ENCODE results near the gene IRAK2. TPM values are rescaled to one million over a fixed set of nuclear protein-coding genes. Genes with fewer than 3 reads are reported as not detected.

IRAK2 gene
- total RNA-seq: 10.6 TPM

GRCh38 chr3:10164546-10165393 lies at the start of gene IRAK2:
TSS of gene IRAK2 (plus strand) at chr3:10164919. CDS start at chr3:10164955, 36 bp downstream.
- no peak for DNase-seq (ENCODE audit: extremely low spot score in 2 of 2)
- H3K4me3 ChIP-seq: peak within 1 kb of the TSS; percentile 59 to 78
- no peaks in the 10 kb centered on the region for H3K9me3 ChIP-seq
- H3K27me3 ChIP-seq: no peaks in the 10 kb centered on the region
- TF ChIP-seq CTCF (IDR thresholded peaks at IDR 0.05) (peak; percentile 45 to 91 (median 81)), POLR2AphosphoS5 (IDR thresholded peaks at IDR 0.05; ENCODE audit: insufficient read depth in 1 of 2, low read depth in 1 of 2) (peak in 1 of 2 donors; percentile 79), POLR2A (IDR thresholded peaks at IDR 0.05) (no peak)
- peaks cover 9% of the 10 kb centered on the region for H3K4me1 ChIP-seq
- intact Hi-C loops (cut with DNase I): loop anchor here (10.0 kb wide), 1 partner anchor 60 kb away; no protein-coding TSS in a partner anchor
- peak within 1 kb of the TSS; percentile 50 for H3K27ac ChIP-seq
- H3K36me3 ChIP-seq: no peaks in the 10 kb centered on the region

GRCh38 chr3:10115326-10116137 lies 49.2 kb upstream of the IRAK2 start, which contains the start of gene BRK1:
TSS of gene BRK1 (plus strand) at chr3:10115675. CDS start at chr3:10115702, 27 bp downstream.
- H3K9me3 ChIP-seq: no peaks in the 10 kb centered on the region

GRCh38 chr3:10116138-10116460 lies 48.6 kb upstream of the IRAK2 start:
- intact Hi-C loops (cut with DNase I): loop anchor here (10.0 kb wide), 1 partner anchor 91 kb away; the partner anchor contains the start of gene FANCD2

More at GRCh38 chr3:10115326-10116137, 49.2 kb upstream of the IRAK2 start, which contains the start of gene BRK1:
- Histone ChIP-seq H3K36me3 (no peaks in the 10 kb centered on the region), H3K27me3 (no peaks in the 10 kb centered on the region), H3K27ac (peak within 1 kb of the TSS; percentile 80), H3K4me3 (peak within 1 kb of the TSS; percentile 76 to 94), H3K4me1 (peaks cover 33% of the 10 kb centered on the region)
- TF ChIP-seq CTCF (IDR thresholded peaks at IDR 0.05): no peak
- TF ChIP-seq POLR2A (IDR thresholded peaks at IDR 0.05): peak in 1 of 2 donors; percentile 55
- TF ChIP-seq POLR2AphosphoS5 (IDR thresholded peaks at IDR 0.05; ENCODE audit: insufficient read depth in 1 of 2, low read depth in 1 of 2): peak; percentile 95 to 97
- intact Hi-C loops (cut with DNase I): loop anchor here (10.0 kb wide), 1 partner anchor 91 kb away; the partner anchor contains the start of gene FANCD2
- peak in 1 of 2 donors; percentile 95 for DNase-seq (ENCODE audit: extremely low spot score in 2 of 2)

GRCh38 chr3:10116928-10117327 lies 47.8 kb upstream of the IRAK2 start:
- Histone ChIP-seq H3K36me3 (no peaks in the 10 kb centered on the region), H3K9me3 (no peaks in the 10 kb centered on the region), H3K4me1 (peaks cover 33% of the 10 kb centered on the region), H3K27me3 (no peaks in the 10 kb centered on the region), H3K4me3 (peak overlapping the region in 1 of 2 donors; percentile 94), H3K27ac (no peak overlapping the region)
- TF ChIP-seq POLR2AphosphoS5 (IDR thresholded peaks at IDR 0.05; ENCODE audit: insufficient read depth in 1 of 2, low read depth in 1 of 2) (no peak), POLR2A (IDR thresholded peaks at IDR 0.05) (no peak), CTCF (IDR thresholded peaks at IDR 0.05) (no peak)
- DNase-seq (ENCODE audit: extremely low spot score in 2 of 2): no peak
- intact Hi-C loops (cut with DNase I): loop anchor here (1.0 to 10.0 kb wide), 2 partner anchors 9 to 92 kb away; partner anchors contain the start of gene FANCD2

More at GRCh38 chr3:10116138-10116460, 48.6 kb upstream of the IRAK2 start:
- no peaks in the 10 kb centered on the region for H3K27me3 ChIP-seq
- no peaks in the 10 kb centered on the region for H3K9me3 ChIP-seq
- H3K27ac ChIP-seq: peak overlapping the region; percentile 80
- H3K4me3 ChIP-seq: peak overlapping the region; percentile 76 to 94
- no peak for DNase-seq (ENCODE audit: extremely low spot score in 2 of 2)
- TF ChIP-seq POLR2AphosphoS5 (IDR thresholded peaks at IDR 0.05; ENCODE audit: insufficient read depth in 1 of 2, low read depth in 1 of 2) (no peak), CTCF (IDR thresholded peaks at IDR 0.05) (no peak), POLR2A (IDR thresholded peaks at IDR 0.05) (no peak)
- peaks cover 33% of the 10 kb centered on the region for H3K4me1 ChIP-seq
- no peaks in the 10 kb centered on the region for H3K36me3 ChIP-seq
